A673 (cell line): Measurements from ENCODE around the gene CDKAL1.

Experiments used
- EZH2 ChIP-seq: fragments of 200-600 bp; sonication (generic); IDR thresholded peaks from 2 replicates; pipeline ENCODE4 v1.6.1; 2017; ENCODE audit warnings: borderline replicate concordance, low read depth, mild to moderate bottlenecking, mixed read lengths, antibody characterized with exemption, low read length; ENCODE audit not compliant: poor library complexity, severe bottlenecking
- TF ChIP-seq, protein P1 (sequence below): fragments of 300-800, 200-600 bp; sonication (generic); conservative IDR thresholded peaks from 2 replicates; pipeline ENCODE4 v1.5.1; 2017; ENCODE audit warnings: low read depth, mild to moderate bottlenecking, antibody characterized with exemption, low read length, moderate library complexity, mixed read lengths

DNA sequence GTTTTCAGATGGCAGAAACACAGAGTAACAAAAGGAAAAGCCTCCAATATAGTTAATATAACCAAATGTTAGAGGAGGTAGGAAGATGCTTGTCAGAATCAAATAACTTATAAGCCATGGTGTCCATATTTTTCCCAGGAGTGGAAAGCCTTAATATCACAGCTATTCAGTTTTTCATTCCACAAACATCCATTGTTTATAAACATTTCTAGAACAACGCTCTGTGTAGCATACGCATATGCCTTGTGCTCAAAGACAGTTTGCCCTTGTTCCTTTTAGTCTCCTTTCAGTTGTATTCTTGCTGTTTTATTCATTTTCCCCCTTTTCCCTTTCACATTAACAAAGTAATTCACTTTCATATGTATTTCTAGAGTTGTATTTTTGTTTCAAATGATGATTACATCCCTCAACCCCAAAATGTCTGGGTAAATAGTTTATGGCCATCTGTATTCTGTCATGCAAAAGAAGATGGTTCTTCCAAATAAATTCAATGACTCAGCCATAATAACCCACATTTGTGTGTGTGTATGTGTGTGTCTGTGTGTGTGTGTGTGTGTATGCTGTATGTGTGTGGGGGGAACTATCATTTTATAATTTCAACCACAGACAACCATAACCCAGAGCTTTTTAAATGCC lies 603.6 kb downstream of the CDKAL1 start:
- TF ChIP-seq, protein P1, sequence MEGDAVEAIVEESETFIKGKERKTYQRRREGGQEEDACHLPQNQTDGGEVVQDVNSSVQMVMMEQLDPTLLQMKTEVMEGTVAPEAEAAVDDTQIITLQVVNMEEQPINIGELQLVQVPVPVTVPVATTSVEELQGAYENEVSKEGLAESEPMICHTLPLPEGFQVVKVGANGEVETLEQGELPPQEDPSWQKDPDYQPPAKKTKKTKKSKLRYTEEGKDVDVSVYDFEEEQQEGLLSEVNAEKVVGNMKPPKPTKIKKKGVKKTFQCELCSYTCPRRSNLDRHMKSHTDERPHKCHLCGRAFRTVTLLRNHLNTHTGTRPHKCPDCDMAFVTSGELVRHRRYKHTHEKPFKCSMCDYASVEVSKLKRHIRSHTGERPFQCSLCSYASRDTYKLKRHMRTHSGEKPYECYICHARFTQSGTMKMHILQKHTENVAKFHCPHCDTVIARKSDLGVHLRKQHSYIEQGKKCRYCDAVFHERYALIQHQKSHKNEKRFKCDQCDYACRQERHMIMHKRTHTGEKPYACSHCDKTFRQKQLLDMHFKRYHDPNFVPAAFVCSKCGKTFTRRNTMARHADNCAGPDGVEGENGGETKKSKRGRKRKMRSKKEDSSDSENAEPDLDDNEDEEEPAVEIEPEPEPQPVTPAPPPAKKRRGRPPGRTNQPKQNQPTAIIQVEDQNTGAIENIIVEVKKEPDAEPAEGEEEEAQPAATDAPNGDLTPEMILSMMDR: no peak
- TF ChIP-seq EZH2: no peak
